ENCODE measurements around the gene SSH3. TPM values are rescaled to one million over a fixed set of nuclear protein-coding genes. Genes with fewer than 3 reads are reported as not detected.
"Not testable (repeated sequence)": the region's sequence is repeated elsewhere in the genome, so short reads cannot be mapped to it uniquely, and the experiment has no call there.

SSH3 gene
- total RNA-seq, 6 donors from 2014 or later = 35.9 to 99.2 (median 53.8) TPM

DNA sequence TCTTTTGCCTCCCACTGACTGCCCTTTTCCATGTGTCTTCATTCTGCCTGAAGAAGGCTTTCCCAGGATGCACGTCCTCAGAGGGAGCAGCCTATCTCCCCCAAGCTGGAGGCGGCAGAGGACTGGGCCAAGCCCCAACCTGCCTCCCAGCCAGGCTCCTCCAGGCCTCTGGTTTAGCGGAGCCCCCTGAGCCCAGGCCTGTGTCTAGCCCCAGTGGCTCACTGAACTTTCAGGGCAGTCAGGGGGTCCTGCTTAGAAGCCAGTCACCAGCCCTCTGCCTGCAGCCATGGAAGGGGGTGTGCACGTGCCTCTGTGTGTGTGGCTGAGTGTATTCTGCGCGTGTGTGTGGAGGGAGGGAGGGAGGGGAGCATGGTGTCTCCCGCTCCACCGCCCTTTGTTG is 47.5 kb upstream of the SSH3 start:
- H3K9me3 ChIP-seq = no peaks in the 10 kb centered on the region
- WGBS, 2 donors = 89 to 92% methylated on average over 8 of the region's 8 CpGs
- H3K27me3 ChIP-seq = no peaks in the 10 kb centered on the region
- ATAC-seq (ENCODE audit: low FRiP score in 2 of 2) (no peak), DNase-seq (no peak)
- H3K27ac ChIP-seq = no peak overlapping the region
- no peak overlapping the region for H3K4me3 ChIP-seq
- H3K36me3 ChIP-seq = peaks cover 37 to 65% (median 53%) of the 10 kb centered on the region in 4 donors
- H3K4me1 ChIP-seq = peaks cover 0 to 10% (median 4%) of the 10 kb centered on the region in 4 donors
- TF ChIP-seq, protein P1, sequence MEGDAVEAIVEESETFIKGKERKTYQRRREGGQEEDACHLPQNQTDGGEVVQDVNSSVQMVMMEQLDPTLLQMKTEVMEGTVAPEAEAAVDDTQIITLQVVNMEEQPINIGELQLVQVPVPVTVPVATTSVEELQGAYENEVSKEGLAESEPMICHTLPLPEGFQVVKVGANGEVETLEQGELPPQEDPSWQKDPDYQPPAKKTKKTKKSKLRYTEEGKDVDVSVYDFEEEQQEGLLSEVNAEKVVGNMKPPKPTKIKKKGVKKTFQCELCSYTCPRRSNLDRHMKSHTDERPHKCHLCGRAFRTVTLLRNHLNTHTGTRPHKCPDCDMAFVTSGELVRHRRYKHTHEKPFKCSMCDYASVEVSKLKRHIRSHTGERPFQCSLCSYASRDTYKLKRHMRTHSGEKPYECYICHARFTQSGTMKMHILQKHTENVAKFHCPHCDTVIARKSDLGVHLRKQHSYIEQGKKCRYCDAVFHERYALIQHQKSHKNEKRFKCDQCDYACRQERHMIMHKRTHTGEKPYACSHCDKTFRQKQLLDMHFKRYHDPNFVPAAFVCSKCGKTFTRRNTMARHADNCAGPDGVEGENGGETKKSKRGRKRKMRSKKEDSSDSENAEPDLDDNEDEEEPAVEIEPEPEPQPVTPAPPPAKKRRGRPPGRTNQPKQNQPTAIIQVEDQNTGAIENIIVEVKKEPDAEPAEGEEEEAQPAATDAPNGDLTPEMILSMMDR (IDR thresholded peaks at IDR 0.05) = no peak
- TF ChIP-seq EP300 (IDR thresholded peaks at IDR 0.05) (no peak), POLR2AphosphoS5 (IDR thresholded peaks at IDR 0.05) (no peak), POLR2A (IDR thresholded peaks at IDR 0.05) (no peak)

DNA sequence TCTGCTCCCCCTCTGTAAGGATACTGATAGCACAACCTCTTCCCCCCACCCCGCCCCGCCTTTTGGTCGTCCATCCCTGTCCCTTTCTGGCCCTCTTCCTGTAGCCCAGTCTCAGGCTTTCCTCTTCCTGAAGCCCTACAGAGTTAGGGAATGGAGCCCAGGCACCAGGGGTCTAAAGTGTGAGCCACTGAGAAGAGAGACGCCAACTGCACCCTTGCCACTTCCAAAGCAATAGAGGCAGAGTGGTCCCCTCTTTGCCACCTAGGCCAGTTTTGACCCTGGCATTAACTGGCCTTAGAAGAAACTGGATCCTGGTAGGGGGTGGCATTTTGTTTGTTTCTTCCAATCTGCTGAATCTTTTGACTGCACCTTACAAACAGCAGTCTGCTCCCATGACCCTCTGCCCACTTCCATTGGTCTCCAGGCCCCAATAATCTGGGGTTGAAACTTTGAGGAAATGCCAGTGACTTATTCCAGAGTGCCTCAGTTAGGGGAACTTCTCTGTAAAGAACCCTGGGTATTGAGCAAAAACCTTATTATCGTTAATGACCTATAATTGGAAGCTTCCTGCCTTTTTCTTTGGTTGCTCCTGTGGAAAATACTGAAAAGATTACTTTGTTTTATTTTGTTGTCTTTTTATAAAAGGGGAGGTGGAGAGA is 46.7 kb upstream of the SSH3 start:
- WGBS, 2 donors = 74 to 81% methylated on average over 5 of the region's 5 CpGs
- H3K9me3 ChIP-seq = no peaks in the 10 kb centered on the region
- no peaks in the 10 kb centered on the region for H3K27me3 ChIP-seq
- H3K4me1 ChIP-seq = peaks cover 7 to 17% (median 10%) of the 10 kb centered on the region in 4 donors
- peaks cover 30 to 58% (median 49%) of the 10 kb centered on the region in 4 donors for H3K36me3 ChIP-seq
- H3K27ac ChIP-seq = no peak overlapping the region
- TF ChIP-seq EP300 (IDR thresholded peaks at IDR 0.05) = no peak
- TF ChIP-seq, protein P1 (IDR thresholded peaks at IDR 0.05) = no peak
- no peak overlapping the region for H3K4me3 ChIP-seq
- DNase-seq = no peak
- ATAC-seq (ENCODE audit: low FRiP score in 2 of 2) = no peak

DNA sequence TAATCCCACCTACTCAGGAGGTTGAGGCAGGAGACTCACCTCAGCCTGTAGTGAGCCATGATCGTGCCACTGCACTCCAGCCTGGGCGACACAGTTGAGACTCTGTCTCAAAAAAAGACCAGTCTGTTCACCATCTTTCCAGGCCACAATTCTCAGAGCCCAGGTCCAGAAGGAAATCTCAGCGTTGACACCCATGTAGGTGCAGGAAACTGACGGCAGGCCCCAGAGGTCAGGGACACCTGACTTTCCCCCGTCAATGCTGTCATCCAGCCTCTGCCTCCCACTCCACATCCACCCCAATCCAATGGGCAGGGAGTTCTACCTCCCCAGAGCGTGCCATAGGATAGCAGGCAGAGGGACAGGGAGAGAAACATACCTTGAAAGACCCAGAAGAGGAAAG is 42.9 kb upstream of the SSH3 start:
- H3K9me3 ChIP-seq = no peaks in the 10 kb centered on the region
- 81 to 84% methylated on average over 5 to 6 of the region's 6 CpGs for WGBS, 2 donors

DNA sequence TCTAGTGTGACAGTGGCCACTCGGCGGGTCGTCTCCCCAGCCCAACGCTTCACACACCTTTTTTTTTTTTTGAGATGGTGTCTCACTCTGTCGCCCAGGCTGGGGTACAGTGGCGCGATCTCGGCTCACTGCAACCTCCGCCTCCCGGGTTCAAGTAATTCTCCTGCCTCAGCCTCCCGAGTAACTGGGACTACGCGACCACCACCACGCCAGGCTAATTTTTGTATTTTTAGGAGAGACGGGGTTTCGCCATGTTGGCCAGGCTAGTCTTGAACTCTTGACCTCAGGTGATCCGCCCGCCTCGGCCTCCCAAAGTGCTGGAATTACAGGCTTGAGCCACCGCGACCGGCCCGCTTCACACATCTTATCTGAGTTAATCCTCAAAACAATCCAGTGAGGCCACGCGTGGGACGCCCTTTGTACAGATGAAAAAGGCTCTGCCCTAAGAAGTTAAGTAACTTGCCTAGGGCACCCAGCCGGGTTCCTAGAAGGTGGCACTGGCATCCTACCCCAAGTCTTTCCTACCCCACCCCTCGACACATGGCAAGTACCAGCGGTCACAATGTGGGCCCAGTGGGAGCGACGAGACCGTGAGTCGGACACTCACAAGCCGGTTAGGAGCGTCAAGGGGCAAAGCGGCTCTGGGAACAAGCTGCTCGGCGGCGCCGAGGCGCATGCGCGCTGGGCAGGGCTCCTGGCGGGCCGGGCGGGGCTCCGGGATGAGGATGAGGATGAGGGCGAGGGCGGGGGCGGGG is 42.3 kb upstream of the SSH3 start:
- 42 to 74% methylated on average over 23 to 39 of the region's 50 CpGs for WGBS, 2 donors

More for the DNA sequence above, 42.9 kb upstream of the SSH3 start:
- Histone ChIP-seq H3K36me3 (peaks cover 3 to 20% (median 14%) of the 10 kb centered on the region in 4 donors), H3K27ac (no peak overlapping the region), H3K4me3 (no peak overlapping the region), H3K4me1 (peaks cover 21 to 24% (median 22%) of the 10 kb centered on the region in 4 donors), H3K27me3 (no peaks in the 10 kb centered on the region)
- TF ChIP-seq, protein P1 (IDR thresholded peaks at IDR 0.05) = no peak
- TF ChIP-seq POLR2AphosphoS5 (IDR thresholded peaks at IDR 0.05) = no peak
- TF ChIP-seq EP300 (IDR thresholded peaks at IDR 0.05) = no peak
- no peak for TF ChIP-seq POLR2A (IDR thresholded peaks at IDR 0.05)
- DNase-seq (no peak), ATAC-seq (ENCODE audit: low FRiP score in 2 of 2) (no peak)

DNA sequence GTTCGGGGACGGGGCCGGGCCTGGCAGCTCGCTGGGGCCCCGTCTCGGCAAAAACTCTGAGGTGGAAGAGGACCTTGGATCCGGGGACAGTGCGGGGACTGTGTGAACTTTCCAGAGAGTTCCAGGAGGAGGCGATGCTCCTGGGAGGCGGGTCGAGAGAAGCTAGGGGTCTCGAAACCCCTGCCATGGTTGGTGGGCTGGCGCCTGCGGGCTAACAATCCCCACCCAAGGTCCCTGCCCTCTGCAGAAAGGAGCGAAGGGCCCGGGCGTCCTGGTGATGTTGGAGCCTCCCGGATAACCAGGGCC is 41.7 kb upstream of the SSH3 start:
- Histone ChIP-seq H3K9me3 (no peaks in the 10 kb centered on the region), H3K27me3 (no peaks in the 10 kb centered on the region), H3K4me3 (peak overlapping the region in 3 of 4 donors; percentile 25 to 40 (median 39)), H3K4me1 (peaks cover 26 to 30% (median 27%) of the 10 kb centered on the region in 4 donors), H3K27ac (peak overlapping the region in 1 of 4 donors; percentile 31), H3K36me3 (peaks cover 0 to 8% (median 3%) of the 10 kb centered on the region in 4 donors)
- no peak for DNase-seq
- ATAC-seq (ENCODE audit: low FRiP score in 2 of 2) = no peak
- WGBS, 2 donors = 21 to 36% methylated on average over 8 to 14 of the region's 18 CpGs
- TF ChIP-seq EP300 (IDR thresholded peaks at IDR 0.05) (no peak), POLR2A (IDR thresholded peaks at IDR 0.05) (no peak)
- TF ChIP-seq, protein P1 (IDR thresholded peaks at IDR 0.05) = no peak

More for the DNA sequence above, 42.3 kb upstream of the SSH3 start:
- ATAC-seq (ENCODE audit: low FRiP score in 2 of 2) (peak in 1 of 2 donors; percentile 54), DNase-seq (peak in 1 of 2 donors; percentile 94)
- Histone ChIP-seq H3K27ac (peak overlapping the region in 1 of 4 donors; percentile 31), H3K36me3 (peaks cover 0 to 13% (median 8%) of the 10 kb centered on the region in 4 donors), H3K4me1 (peaks cover 26 to 29% (median 27%) of the 10 kb centered on the region in 4 donors), H3K4me3 (peak overlapping the region in 3 of 4 donors; percentile 25 to 40 (median 39))
- not testable (repeated sequence) for H3K9me3 ChIP-seq, H3K27me3 ChIP-seq

Measured in upper lobe of left lung (tissue), 6 donors.